Measurements from ENCODE around the gene ARHGEF4. TPM values are rescaled to one million over a fixed set of nuclear protein-coding genes. Genes with fewer than 3 reads are reported as not detected.

The ARHGEF4 gene
- total and polyA plus RNA-seq, 2 donors (not counting 3 experiments of a cell fraction or from before 2014, with no cell fraction given): not detected

DNA sequence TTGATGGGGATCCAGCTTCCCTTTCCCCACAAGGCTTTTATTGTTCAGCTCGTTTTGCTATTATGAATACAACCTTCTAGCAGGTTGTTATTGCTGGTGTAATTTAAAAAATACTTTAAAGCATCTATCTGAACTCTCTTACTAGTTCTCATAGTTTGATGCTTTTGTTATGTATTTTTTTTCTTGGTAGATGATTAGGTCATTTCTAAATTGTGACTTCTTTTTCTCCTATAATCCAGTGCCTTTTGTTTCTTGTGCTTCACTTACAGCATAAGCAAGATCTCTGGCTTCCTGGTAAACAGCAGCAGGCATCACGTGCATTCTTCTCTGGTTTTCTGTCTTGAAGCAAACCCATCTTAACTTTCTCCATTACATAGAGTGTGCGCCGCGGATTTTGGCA is 160.5 kb downstream of the ARHGEF4 start:
- dilution Hi-C loops (cut with MboI; ENCODE audit: extremely low pct_ligation_motif_present, low sequenced_read_pairs): no loop called here
- H3K4me1 ChIP-seq (ENCODE audit: control insufficient read depth, extremely low read depth, insufficient read depth, low read length): no peaks in the 10 kb centered on the region

More for the DNA sequence above, 160.5 kb downstream of the ARHGEF4 start:
- no peak overlapping the region for H3K4me3 ChIP-seq (replicated peaks in 1 of 3; ENCODE audit: insufficient read depth in 1 of 3, low read depth in 1 of 3, low read length in 3 of 3)
- H3K27ac ChIP-seq (ENCODE audit: insufficient read depth, low read depth, low read length): no peak overlapping the region
- no peaks in the 10 kb centered on the region for H3K79me2 ChIP-seq (ENCODE audit: control insufficient read depth, insufficient read depth, low read length)
- FAIRE-seq (no peak), DNase-seq (ENCODE audit: low read depth, low spot score) (no peak)
- CTCF ChIA-PET: no interaction called here
- no peak overlapping the region for H3K4me2 ChIP-seq (ENCODE audit: insufficient read depth, low read length)
- H3K9ac ChIP-seq (replicated peaks; ENCODE audit: extremely low read depth, insufficient read depth, low read length): no peak overlapping the region
- H4K20me1 ChIP-seq (replicated peaks; ENCODE audit: control insufficient read depth, extremely low read depth, insufficient read depth, low read length): no peaks in the 10 kb centered on the region
- H2AFZ ChIP-seq (ENCODE audit: low read depth, low read length): no peak overlapping the region
- POLR2A ChIA-PET: no interaction called here
- H3K9me1 ChIP-seq (replicated peaks; ENCODE audit: control insufficient read depth, extremely low read depth, insufficient read depth, low read length): no peaks in the 10 kb centered on the region
- H3K27me3 ChIP-seq (ENCODE audit: control insufficient read depth in 2 of 2, insufficient read depth in 2 of 2, low read length in 2 of 2): no peaks in the 10 kb centered on the region
- no peaks in the 10 kb centered on the region for H3K9me3 ChIP-seq (replicated peaks; ENCODE audit: control insufficient read depth, insufficient read depth, low read length)
- no peaks in the 10 kb centered on the region for H3K36me3 ChIP-seq (ENCODE audit: control insufficient read depth in 2 of 2, extremely low read depth in 1 of 2, insufficient read depth in 2 of 2, low read length in 2 of 2)
- no peak for TF ChIP-seq JUN (IDR thresholded peaks at IDR 0.05; ENCODE audit: borderline replicate concordance, insufficient read depth, insufficient read length, low read depth)
- TF ChIP-seq FOS (IDR thresholded peaks at IDR 0.05; ENCODE audit: borderline replicate concordance, insufficient read depth, low read length): no peak
- no peak for TF ChIP-seq POLR2AphosphoS5 (IDR thresholded peaks at IDR 0.05; ENCODE audit: insufficient read depth, low read depth, low read length)
- no peak for TF ChIP-seq POLR2A (IDR thresholded peaks at IDR 0.05; ENCODE audit: low read depth, low read length)
- TF ChIP-seq EZH2 (IDR thresholded peaks at IDR 0.05; ENCODE audit: borderline replicate concordance, low read depth, low read length, severe bottlenecking): no peak
- TF ChIP-seq MYC (IDR thresholded peaks at IDR 0.05; ENCODE audit: low read depth, low read length): no peak
- no peak for TF ChIP-seq MAX (IDR thresholded peaks at IDR 0.05; ENCODE audit: insufficient read depth, insufficient read length)
- TF ChIP-seq, protein P1, sequence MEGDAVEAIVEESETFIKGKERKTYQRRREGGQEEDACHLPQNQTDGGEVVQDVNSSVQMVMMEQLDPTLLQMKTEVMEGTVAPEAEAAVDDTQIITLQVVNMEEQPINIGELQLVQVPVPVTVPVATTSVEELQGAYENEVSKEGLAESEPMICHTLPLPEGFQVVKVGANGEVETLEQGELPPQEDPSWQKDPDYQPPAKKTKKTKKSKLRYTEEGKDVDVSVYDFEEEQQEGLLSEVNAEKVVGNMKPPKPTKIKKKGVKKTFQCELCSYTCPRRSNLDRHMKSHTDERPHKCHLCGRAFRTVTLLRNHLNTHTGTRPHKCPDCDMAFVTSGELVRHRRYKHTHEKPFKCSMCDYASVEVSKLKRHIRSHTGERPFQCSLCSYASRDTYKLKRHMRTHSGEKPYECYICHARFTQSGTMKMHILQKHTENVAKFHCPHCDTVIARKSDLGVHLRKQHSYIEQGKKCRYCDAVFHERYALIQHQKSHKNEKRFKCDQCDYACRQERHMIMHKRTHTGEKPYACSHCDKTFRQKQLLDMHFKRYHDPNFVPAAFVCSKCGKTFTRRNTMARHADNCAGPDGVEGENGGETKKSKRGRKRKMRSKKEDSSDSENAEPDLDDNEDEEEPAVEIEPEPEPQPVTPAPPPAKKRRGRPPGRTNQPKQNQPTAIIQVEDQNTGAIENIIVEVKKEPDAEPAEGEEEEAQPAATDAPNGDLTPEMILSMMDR (IDR thresholded peaks at IDR 0.05; ENCODE audit: extremely low read depth in 1 of 2, insufficient read depth in 1 of 2, low read depth in 1 of 2, low read length in 2 of 2): no peak
- TF ChIP-seq GATA2 (IDR thresholded peaks at IDR 0.05; ENCODE audit: insufficient read depth, insufficient read length, low read depth, low read length): no peak
- intact Hi-C loops (cut with micrococcal nuclease): no loop called here
- BruUV-seq (replicated peaks): no TSS peak

Measured in endothelial cell of umbilical vein (primary cell).